Endothelial cell of umbilical vein (primary cell): ENCODE data around the gene NUP37. TPM values are rescaled to one million over a fixed set of nuclear protein-coding genes. Genes with fewer than 3 reads are reported as not detected.

Experiments used
- BruUV-seq: library from RNA; stranded (reverse); fragments of 400-500 nt; replicated peaks from 2 replicates; lab custom pipeline; 2021; lab: Mats Ljungman, UMichigan
- CTCF ChIA-PET: fragments of 300-600, 350-600 bp; sonication (Branson Sonifier 250); formaldehyde crosslinking; loops from one replicate; lab custom pipeline; 2021; ENCODE audit warnings: antibody characterized with exemption, inconsistent platforms; lab: Charles Lee
- POLR2A ChIA-PET: fragments of 300-600, 350-600 bp; sonication (Branson Sonifier 250); formaldehyde crosslinking; loops from one replicate; lab custom pipeline; 2021; ENCODE audit warnings: antibody characterized with exemption, inconsistent platforms; lab: Charles Lee
- DNase-seq: peaks from one replicate; pipeline ENCODE4 v3.0.0-alpha.2; 2011; ENCODE audit warnings: low read depth, low spot score
- FAIRE-seq: peaks from 2 replicates; lab custom pipeline; 2011; peaks lifted over from hg19 to GRCh38; lab: Jason Lieb, UNC
- H2AFZ ChIP-seq: 2 replicates; pipeline ENCODE4 v1.6.0; 2012; ENCODE audit warnings: low read depth, low read length, control low read depth, inconsistent platforms
- H3K27ac ChIP-seq: 2 replicates; pipeline ENCODE4 v1.5.1; 2011; ENCODE audit warnings: low read depth, mild to moderate bottlenecking, control low read depth, low read length, moderate library complexity; ENCODE audit not compliant: insufficient read depth
- H3K27me3 ChIP-seq, 2 experiments: 2 replicates each; pipeline versions ENCODE4 v1.6.0 to v1.6.1; 2011; ENCODE audit warnings: low read length in 2 of 2, mixed read lengths in 1 of 2; ENCODE audit not compliant: control insufficient read depth in 2 of 2, insufficient read depth in 2 of 2
- H3K36me3 ChIP-seq, 2 experiments: 2 replicates in 1 of 2; 3 replicates in 1 of 2; pipeline ENCODE4 v1.5.1; 2011; ENCODE audit warnings: low read length in 2 of 2, mild to moderate bottlenecking in 1 of 2, moderate library complexity in 1 of 2; ENCODE audit not compliant: control insufficient read depth in 2 of 2, insufficient read depth in 2 of 2; ENCODE audit errors: extremely low read depth in 1 of 2
- H3K4me1 ChIP-seq: 3 replicates; pipeline ENCODE4 v1.5.1; 2011; ENCODE audit warnings: mild to moderate bottlenecking, low read length; ENCODE audit not compliant: control insufficient read depth, insufficient read depth; ENCODE audit errors: extremely low read depth
- H3K4me2 ChIP-seq: 2 replicates; pipeline ENCODE4 v1.6.1; 2011; ENCODE audit warnings: low read length, control low read depth, mixed read lengths; ENCODE audit not compliant: insufficient read depth
- H3K4me3 ChIP-seq, 3 experiments: fragments of 200-600 bp in 1 of 3; sonication (generic), shearing (Covaris generic) in 1 of 3; replicated peaks in 1 of 3; 2 replicates each; pipeline ENCODE4 v1.5.1; 2011 to 2016; ENCODE audit warnings: control low read depth in 3 of 3, low read length in 3 of 3, mild to moderate bottlenecking in 2 of 3, inconsistent platforms in 1 of 3, low read depth in 1 of 3, moderate library complexity in 1 of 3; ENCODE audit not compliant: insufficient read depth in 1 of 3
- H3K79me2 ChIP-seq: 2 replicates; pipeline ENCODE4 v1.6.0; 2012; ENCODE audit warnings: low read length, inconsistent platforms; ENCODE audit not compliant: control insufficient read depth, insufficient read depth
- H3K9ac ChIP-seq: replicated peaks from 2 replicates; pipeline ENCODE3; 2011; ENCODE audit warnings: low read length, control low read depth; ENCODE audit not compliant: insufficient read depth; ENCODE audit errors: extremely low read depth
- H3K9me1 ChIP-seq: replicated peaks from 3 replicates; pipeline ENCODE4 v1.6.0; 2011; ENCODE audit warnings: mild to moderate bottlenecking, low read length; ENCODE audit not compliant: control insufficient read depth, insufficient read depth; ENCODE audit errors: extremely low read depth
- H3K9me3 ChIP-seq: replicated peaks from 2 replicates; pipeline ENCODE4 v1.5.1; 2012; ENCODE audit warnings: low read length, inconsistent platforms; ENCODE audit not compliant: control insufficient read depth, insufficient read depth
- H4K20me1 ChIP-seq: replicated peaks from 2 replicates; pipeline ENCODE3; 2011; ENCODE audit warnings: mild to moderate bottlenecking, low read length; ENCODE audit not compliant: control insufficient read depth, insufficient read depth; ENCODE audit errors: extremely low read depth
- CTCF ChIP-seq, 2 donors: IDR thresholded peaks; 1 replicate in 1 of 2; 2 replicates in 1 of 2; pipeline ENCODE4 v1.5.1; 2011; ENCODE audit warnings: low read length in 2 of 2, mild to moderate bottlenecking in 2 of 2, moderate library complexity in 2 of 2, control low read depth in 1 of 2, inconsistent platforms in 1 of 2, low read depth in 1 of 2; ENCODE audit not compliant: insufficient read depth in 1 of 2; ENCODE audit errors: extremely low read depth in 1 of 2
- EZH2 ChIP-seq: IDR thresholded peaks from 2 replicates; pipeline ENCODE4 v1.6.1; 2012; ENCODE audit warnings: borderline replicate concordance, low read depth, mild to moderate bottlenecking, moderate library complexity, low read length, inconsistent platforms; ENCODE audit not compliant: severe bottlenecking
- FOS ChIP-seq: IDR thresholded peaks from 2 replicates; pipeline ENCODE4 v1.6.1; 2011; ENCODE audit warnings: mild to moderate bottlenecking, low read length, moderate library complexity, borderline replicate concordance; ENCODE audit not compliant: insufficient read depth
- GATA2 ChIP-seq: IDR thresholded peaks from 2 replicates; pipeline ENCODE4 v1.7.0; 2011; ENCODE audit warnings: low read depth, mild to moderate bottlenecking, moderate library complexity, mixed read lengths, low read length; ENCODE audit not compliant: insufficient read length, insufficient read depth
- JUN ChIP-seq: IDR thresholded peaks from 2 replicates; pipeline ENCODE4 v1.6.1; 2011; ENCODE audit warnings: borderline replicate concordance, low read depth; ENCODE audit not compliant: insufficient read length, insufficient read depth
- MYC ChIP-seq: IDR thresholded peaks from one replicate; pipeline ENCODE4 v1.6.1; 2011; ENCODE audit warnings: mild to moderate bottlenecking, low read depth, low read length
- POLR2A ChIP-seq: IDR thresholded peaks from 2 replicates; pipeline ENCODE4 v1.6.1; 2012; ENCODE audit warnings: low read depth, mild to moderate bottlenecking, control low read depth, low read length
- POLR2AphosphoS5 ChIP-seq: IDR thresholded peaks from 2 replicates; pipeline ENCODE4 v1.6.1; 2012; ENCODE audit warnings: low read depth, mild to moderate bottlenecking, control low read depth, low read length, moderate library complexity; ENCODE audit not compliant: insufficient read depth
- dilution Hi-C: fragments of 300-500 bp; cut with MboI; formaldehyde crosslinking; loops from one replicate; pipeline ENCODE4 v1.15.0; 2019; ENCODE audit warnings: low sequenced_read_pairs; ENCODE audit not compliant: extremely low pct_ligation_motif_present
- intact Hi-C: fragments of 100-400 bp; cut with micrococcal nuclease; formaldehyde crosslinking; loops from one replicate; pipeline ENCODE4 v1.10.0; 2022
- polyA plus RNA-seq, 4 experiments: library from polyadenylated mRNA; depleted of rRNA in 3 of 4; stranded (reverse) in 3 of 4; unstranded in 1 of 4; fragments of >200 nt; gene quantifications; 2 replicates each; pipeline versions ENCODE4 v1.2.1 to v1.2.3, GENCODE V29; 2011 to 2012; ENCODE audit warnings: missing spikeins in 1 of 4
- total RNA-seq: library from RNA; stranded (reverse); gene quantifications from 2 replicates; pipeline ENCODE4 v1.2.3, GENCODE V29; 2021
- TF ChIP-seq, protein P1 (sequence below): IDR thresholded peaks from 2 replicates; pipeline ENCODE4 v1.6.1; 2011; ENCODE audit not compliant: insufficient read depth, insufficient read length

The NUP37 gene
- total and polyA plus RNA-seq, 2 donors (not counting 3 experiments of a cell fraction or from before 2014, with no cell fraction given): 25.0 to 46.8 TPM

DNA sequence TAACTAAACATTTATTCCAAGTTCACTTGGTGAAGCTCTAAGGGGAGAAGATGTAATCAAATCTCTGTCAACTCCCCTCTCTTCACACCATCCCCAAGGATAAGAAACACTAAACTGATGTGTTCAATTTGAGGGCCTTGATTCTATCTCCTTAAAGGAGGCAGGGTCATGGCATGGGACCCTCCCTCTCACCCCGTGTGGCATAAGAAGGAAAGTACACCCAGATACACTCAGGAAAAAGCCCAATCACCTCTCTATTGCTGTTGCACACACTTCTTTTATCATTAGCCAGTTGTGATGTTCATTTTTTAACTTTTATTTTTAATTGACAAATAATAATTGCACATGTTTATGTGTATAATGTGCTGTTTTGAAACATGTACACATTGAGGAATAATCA, 93.2 kb downstream of the NUP37 start:
- FAIRE-seq (no peak), DNase-seq (no peak)
- Histone ChIP-seq H3K4me2 (no peak overlapping the region), H3K4me1 (no peaks in the 10 kb centered on the region), H3K36me3 (no peaks in the 10 kb centered on the region), H3K27me3 (no peaks in the 10 kb centered on the region), H3K27ac (no peak overlapping the region), H3K4me3 (no peak overlapping the region), H3K79me2 (no peaks in the 10 kb centered on the region), H2AFZ (no peak overlapping the region), H3K9ac (no peak overlapping the region), H3K9me1 (no peaks in the 10 kb centered on the region), H3K9me3 (no peaks in the 10 kb centered on the region), H4K20me1 (no peaks in the 10 kb centered on the region)
- ChIA-PET CTCF (no interaction called here), POLR2A (no interaction called here)
- dilution Hi-C loops: no loop called here
- intact Hi-C loops: loop anchor here (2.0 kb wide), 1 partner anchor 20 kb away; no protein-coding TSS in a partner anchor
- no TSS peak for BruUV-seq
- TF ChIP-seq JUN (no peak), CTCF (IDR thresholded peaks at IDR 0.05; ENCODE audit: extremely low read depth in 1 of 2, insufficient read depth in 1 of 2, low read depth in 1 of 2, low read length in 2 of 2) (no peak), EZH2 (no peak), GATA2 (no peak), POLR2A (no peak), FOS (no peak), MYC (no peak), POLR2AphosphoS5 (no peak)
- TF ChIP-seq, protein P1, sequence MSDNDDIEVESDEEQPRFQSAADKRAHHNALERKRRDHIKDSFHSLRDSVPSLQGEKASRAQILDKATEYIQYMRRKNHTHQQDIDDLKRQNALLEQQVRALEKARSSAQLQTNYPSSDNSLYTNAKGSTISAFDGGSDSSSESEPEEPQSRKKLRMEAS: no peak
